Thoracic aorta (tissue), 2 donors: ENCODE measurements around the gene CEP104. TPM values are rescaled to one million over a fixed set of nuclear protein-coding genes. Genes with fewer than 3 reads are reported as not detected.

Experiments used
- ATAC-seq: fragments of 150-250 bp; one replicate; pipeline ENCODE4 v1.8.0; 2017; ENCODE audit warnings: low read depth; ENCODE audit not compliant: insufficient number of reproducible peaks, low FRiP score
- DNase-seq: peaks from one replicate; pipeline ENCODE4 v3.0.0-alpha.2; 2020; ENCODE audit warnings: low spot score
- H3K27ac ChIP-seq, 2 donors: fragments of 200-600 bp; sonication (generic); 1 replicate in 1 of 2; 2 replicates in 1 of 2; pipeline ENCODE4 v1.5.1; 2016; ENCODE audit warnings: mild to moderate bottlenecking in 2 of 2, moderate library complexity in 2 of 2
- H3K27me3 ChIP-seq: fragments of 200-600 bp; sonication (generic); replicated peaks from 2 replicates; pipeline ENCODE4 v1.6.0; 2016; ENCODE audit warnings: mild to moderate bottlenecking; ENCODE audit not compliant: insufficient read depth
- H3K36me3 ChIP-seq: fragments of 200-600 bp; sonication (generic); one replicate; pipeline ENCODE4 v1.5.1; 2016
- H3K4me1 ChIP-seq, 2 donors: fragments of 200-600 bp; sonication (generic); 1 replicate in 1 of 2; 2 replicates in 1 of 2; pipeline versions ENCODE4 v1.5.1 to v1.6.0; 2016; ENCODE audit warnings: low read depth in 2 of 2, mild to moderate bottlenecking in 1 of 2; ENCODE audit not compliant: control insufficient read depth in 1 of 2
- H3K4me3 ChIP-seq: fragments of 200-600 bp; sonication (generic); 2 replicates; pipeline ENCODE4 v1.5.1; 2016; ENCODE audit warnings: mild to moderate bottlenecking
- H3K9me3 ChIP-seq: fragments of 200-600 bp; sonication (generic); 2 replicates; pipeline ENCODE4 v1.5.1; 2016
- total RNA-seq, 2 donors: library from RNA; depleted of rRNA; stranded (reverse); fragments of >200 nt; gene quantifications; one replicate each; pipeline versions ENCODE4 v1.1.0 to v1.2.3, GENCODE V29; 2016
- TF ChIP-seq, protein P1 (sequence below): fragments of 200-600 bp; sonication (generic); IDR thresholded peaks from one replicate; pipeline ENCODE4 v1.5.1; 2019; ENCODE audit warnings: antibody characterized with exemption

The CEP104 gene
- total RNA-seq, 2 donors from 2014 or later: 27.3 to 59.2 TPM

DNA sequence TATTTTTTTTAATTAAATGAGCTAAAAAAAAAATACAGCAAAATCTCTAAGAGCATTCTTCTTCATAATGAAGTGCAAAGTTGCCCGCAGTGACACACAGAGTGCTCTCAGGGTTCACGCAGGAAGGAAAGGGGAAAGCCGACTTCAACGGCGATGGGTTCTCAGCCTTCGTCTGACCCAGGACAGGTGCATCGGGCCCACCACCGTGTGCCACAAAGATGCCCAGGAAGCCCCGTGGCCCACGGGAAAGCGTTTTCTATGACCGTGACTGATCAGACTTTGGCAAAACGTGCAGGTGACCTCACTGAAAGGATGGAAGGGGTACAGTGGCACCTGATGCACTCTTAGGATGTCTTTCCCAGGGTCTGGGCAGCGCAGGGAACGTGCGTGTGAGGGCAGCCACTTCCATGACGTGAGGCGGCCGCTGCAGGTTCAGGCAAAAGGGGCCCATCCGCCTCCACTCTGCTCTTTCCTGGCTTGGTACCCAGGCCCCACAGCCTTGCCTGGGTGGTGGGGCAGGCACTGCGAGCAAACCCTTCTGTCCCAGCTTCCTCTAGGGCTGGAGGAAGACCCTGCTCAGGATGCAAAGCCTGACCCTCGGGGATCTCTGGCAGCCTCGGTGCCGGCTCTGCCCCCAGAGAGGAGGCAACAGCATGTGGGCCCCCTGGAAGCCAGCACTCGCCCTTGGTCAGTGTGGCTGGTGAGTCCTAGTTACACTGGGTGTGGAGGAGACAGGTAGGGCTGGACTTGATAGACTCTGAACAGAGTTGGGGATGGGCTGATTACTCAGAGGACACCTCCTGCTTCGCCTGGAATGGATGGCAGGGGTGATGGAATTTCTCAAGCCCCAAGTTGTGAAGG is 69.0 kb downstream of the CEP104 start:
- no peak overlapping the region for H3K4me3 ChIP-seq
- no peaks in the 10 kb centered on the region for H3K9me3 ChIP-seq
- ATAC-seq (no peak), DNase-seq (no peak)
- peaks cover 0 to 5% of the 10 kb centered on the region in 2 donors for H3K4me1 ChIP-seq
- H3K36me3 ChIP-seq: peaks cover 48% of the 10 kb centered on the region
- TF ChIP-seq, protein P1, sequence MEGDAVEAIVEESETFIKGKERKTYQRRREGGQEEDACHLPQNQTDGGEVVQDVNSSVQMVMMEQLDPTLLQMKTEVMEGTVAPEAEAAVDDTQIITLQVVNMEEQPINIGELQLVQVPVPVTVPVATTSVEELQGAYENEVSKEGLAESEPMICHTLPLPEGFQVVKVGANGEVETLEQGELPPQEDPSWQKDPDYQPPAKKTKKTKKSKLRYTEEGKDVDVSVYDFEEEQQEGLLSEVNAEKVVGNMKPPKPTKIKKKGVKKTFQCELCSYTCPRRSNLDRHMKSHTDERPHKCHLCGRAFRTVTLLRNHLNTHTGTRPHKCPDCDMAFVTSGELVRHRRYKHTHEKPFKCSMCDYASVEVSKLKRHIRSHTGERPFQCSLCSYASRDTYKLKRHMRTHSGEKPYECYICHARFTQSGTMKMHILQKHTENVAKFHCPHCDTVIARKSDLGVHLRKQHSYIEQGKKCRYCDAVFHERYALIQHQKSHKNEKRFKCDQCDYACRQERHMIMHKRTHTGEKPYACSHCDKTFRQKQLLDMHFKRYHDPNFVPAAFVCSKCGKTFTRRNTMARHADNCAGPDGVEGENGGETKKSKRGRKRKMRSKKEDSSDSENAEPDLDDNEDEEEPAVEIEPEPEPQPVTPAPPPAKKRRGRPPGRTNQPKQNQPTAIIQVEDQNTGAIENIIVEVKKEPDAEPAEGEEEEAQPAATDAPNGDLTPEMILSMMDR: no peak
- no peak overlapping the region for H3K27ac ChIP-seq
- no peaks in the 10 kb centered on the region for H3K27me3 ChIP-seq

DNA sequence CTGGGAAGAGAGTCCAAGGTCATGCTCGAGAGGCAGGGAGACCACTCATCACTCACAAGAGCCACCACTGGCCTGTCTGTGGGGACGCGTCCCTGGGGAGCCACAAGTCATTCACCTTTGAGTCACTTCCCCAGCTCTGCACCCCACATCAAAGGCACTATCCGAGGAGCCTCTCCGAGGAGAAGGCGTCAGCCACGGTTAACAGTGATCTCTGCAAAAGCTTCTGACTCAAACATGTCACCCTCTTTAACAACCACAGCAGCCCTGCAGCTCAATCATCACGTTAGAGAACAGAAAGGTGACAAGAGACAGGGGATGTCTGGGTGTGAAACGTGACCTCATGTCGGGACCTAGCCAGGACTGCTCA is 69.7 kb downstream of the CEP104 start:
- Histone ChIP-seq H3K4me3 (no peak overlapping the region), H3K27ac (no peak overlapping the region), H3K36me3 (peaks cover 51% of the 10 kb centered on the region), H3K9me3 (no peaks in the 10 kb centered on the region), H3K27me3 (no peaks in the 10 kb centered on the region), H3K4me1 (no peaks in the 10 kb centered on the region)
- no peak for ATAC-seq
- TF ChIP-seq, protein P1: no peak
- DNase-seq: no peak

DNA sequence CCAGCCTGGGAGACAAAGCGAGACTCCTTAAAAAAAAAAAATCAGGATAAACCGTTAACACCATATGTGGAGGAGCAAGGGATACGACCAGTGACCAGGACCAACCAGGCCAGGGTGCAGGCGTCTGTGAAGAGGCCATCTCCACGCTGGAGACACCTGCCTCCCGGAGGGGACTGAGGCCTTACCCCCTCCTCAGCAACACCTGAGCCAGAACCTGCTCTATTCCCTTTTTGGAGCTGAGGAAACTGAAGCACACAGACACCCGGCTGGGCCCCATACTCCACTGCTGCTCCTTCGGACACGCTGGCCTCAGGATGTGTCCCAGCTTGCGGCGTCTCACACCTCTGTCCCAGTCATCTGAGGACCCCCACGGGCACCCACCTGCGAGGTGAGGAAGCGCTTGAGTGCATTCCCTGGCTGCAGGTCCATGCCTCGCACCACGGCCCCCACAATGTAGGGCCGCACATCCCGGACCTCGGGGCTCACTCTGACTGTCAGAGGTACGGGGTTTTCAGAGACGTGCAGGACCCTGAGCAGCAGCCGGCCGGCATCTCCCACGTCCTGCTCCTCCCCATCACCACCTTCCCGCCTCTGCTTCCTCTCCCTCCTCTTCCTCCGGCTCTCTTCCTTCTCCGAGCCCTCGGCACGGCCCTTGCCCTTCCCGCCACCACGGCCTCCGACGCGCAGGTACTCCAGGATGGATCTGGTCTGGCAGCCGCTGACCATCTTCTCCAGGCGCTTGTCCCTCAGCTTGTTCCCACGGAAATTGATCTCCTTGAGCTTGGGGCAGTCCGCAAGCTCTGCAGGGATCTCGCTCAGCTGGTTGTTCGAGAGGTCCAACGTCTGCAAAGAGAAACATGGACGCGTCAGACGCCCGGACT is 70.3 kb downstream of the CEP104 start:
- no peak for DNase-seq
- Histone ChIP-seq H3K4me3 (no peak overlapping the region), H3K9me3 (no peaks in the 10 kb centered on the region), H3K27ac (no peak overlapping the region), H3K4me1 (no peaks in the 10 kb centered on the region), H3K36me3 (peaks cover 58% of the 10 kb centered on the region), H3K27me3 (no peaks in the 10 kb centered on the region)
- no peak for ATAC-seq
- TF ChIP-seq, protein P1: no peak

DNA sequence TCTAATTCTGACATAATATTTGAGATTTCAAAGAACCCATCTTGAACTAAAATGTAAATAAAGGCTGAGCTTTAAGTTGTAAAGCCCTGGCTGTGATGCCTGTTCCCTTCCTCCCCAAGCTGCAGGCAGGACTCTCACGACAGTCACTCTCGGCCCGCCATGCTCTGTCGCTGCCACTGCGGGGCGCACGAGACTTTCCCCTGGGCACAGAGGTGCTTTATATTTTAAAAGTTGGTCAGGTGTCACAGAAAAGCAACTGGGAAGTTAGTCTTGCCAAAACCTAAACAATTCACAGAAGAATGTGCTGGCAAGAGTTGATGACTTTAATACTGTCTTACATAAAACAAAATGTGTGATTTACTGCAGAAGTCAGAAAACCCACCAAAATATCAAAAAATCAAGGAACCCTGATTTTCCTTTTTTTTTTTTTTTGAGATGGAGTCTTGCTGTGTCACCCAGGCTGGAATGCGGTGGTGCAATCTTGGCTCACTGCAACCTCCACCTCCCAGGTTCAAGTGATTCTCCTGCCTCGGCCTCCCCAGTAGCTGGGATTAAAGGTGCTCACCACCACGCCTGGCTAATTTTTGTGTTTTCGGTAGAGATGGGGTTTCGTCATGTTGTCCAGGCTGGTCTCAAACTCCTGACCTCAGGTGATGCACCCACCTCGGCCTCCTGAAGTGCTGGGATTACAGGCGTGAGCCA is 71.4 kb downstream of the CEP104 start:
- no peak for ATAC-seq
- Histone ChIP-seq H3K4me3 (no peak overlapping the region), H3K27ac (no peak overlapping the region), H3K9me3 (no peaks in the 10 kb centered on the region), H3K27me3 (no peaks in the 10 kb centered on the region), H3K36me3 (peaks cover 66% of the 10 kb centered on the region), H3K4me1 (no peaks in the 10 kb centered on the region)
- TF ChIP-seq, protein P1: no peak
- no peak for DNase-seq

DNA sequence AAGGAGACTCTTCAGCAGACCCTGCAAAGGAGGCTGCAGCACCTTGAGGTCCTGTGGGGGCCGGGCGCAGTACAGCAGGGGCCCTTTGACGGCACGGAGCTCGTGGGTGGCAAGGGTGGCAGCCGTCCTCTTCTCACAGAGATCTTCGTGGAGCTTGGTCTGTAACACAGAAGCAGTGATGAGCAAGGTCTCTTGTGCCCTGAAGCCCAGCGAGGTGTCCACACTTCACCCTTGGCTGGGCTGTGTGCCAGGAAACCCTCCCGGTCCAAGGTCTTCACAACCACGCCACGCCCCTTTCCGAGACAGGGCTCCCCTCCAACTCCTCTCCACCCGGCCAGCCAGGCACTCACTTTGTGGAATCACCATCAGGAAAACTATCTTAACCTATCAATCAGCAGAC is 72.0 kb downstream of the CEP104 start:
- Histone ChIP-seq H3K36me3 (peaks cover 66% of the 10 kb centered on the region), H3K27ac (no peak overlapping the region), H3K27me3 (no peaks in the 10 kb centered on the region), H3K9me3 (no peaks in the 10 kb centered on the region), H3K4me3 (no peak overlapping the region), H3K4me1 (no peaks in the 10 kb centered on the region)
- ATAC-seq (no peak), DNase-seq (no peak)
- TF ChIP-seq, protein P1: no peak
